H1 (cell line): ENCODE data around the gene SLC35E4. TPM values are rescaled to one million over a fixed set of nuclear protein-coding genes. Genes with fewer than 3 reads are reported as not detected.

Source experiments
- BACH1 ChIP-seq: IDR thresholded peaks from 2 replicates; pipeline ENCODE4 v1.6.1; 2012; ENCODE audit warnings: low read length, improper control_type of control experiment
- CHD7 ChIP-seq: fragments of 300-600 bp; sonication (generic); IDR thresholded peaks from 2 replicates; pipeline ENCODE4 v1.7.1; 2012; ENCODE audit warnings: low read length, moderate library complexity, mild to moderate bottlenecking, inconsistent platforms; ENCODE audit not compliant: insufficient replicate concordance
- GABPA ChIP-seq: IDR thresholded peaks from 2 replicates; pipeline ENCODE4 v1.6.1; 2011; ENCODE audit warnings: mild to moderate bottlenecking, low read length, moderate library complexity, borderline replicate concordance; ENCODE audit not compliant: insufficient read depth
- MAFK ChIP-seq: IDR thresholded peaks from 2 replicates; pipeline ENCODE4 v1.6.1; 2012; ENCODE audit warnings: low read depth, mild to moderate bottlenecking, improper control_type of control experiment, low read length
- SIRT6 ChIP-seq: IDR thresholded peaks from one replicate; pipeline ENCODE4 v1.7.1; 2012; ENCODE audit warnings: low read length, inconsistent platforms
- SP2 ChIP-seq: IDR thresholded peaks from 2 replicates; pipeline ENCODE4 v1.6.1; 2012; ENCODE audit warnings: mild to moderate bottlenecking, low read length, inconsistent platforms
- polyA plus RNA-seq, 7 experiments: library from polyadenylated mRNA; depleted of rRNA in 3 of 7; stranded (reverse) in 5 of 7; unstranded in 2 of 7; fragments of >200 nt in 5 of 7; fragments of 200-250 nt in 2 of 7; gene quantifications; 1 replicate in 5 of 7; 2 replicates in 1 of 7; 4 replicates in 1 of 7; pipeline versions ENCODE4 v1.2.1 to v1.2.3, GENCODE V29; 2011 to 2013; ENCODE audit warnings: missing spikeins in 2 of 7, mixed read lengths in 2 of 7
- total RNA-seq: library from RNA; stranded (reverse); fragmentation: NEBNext Ultra II Directional; extraction: Animal tissue kit (Norgen Biotek cat#: 25700); gene quantifications from 2 replicates; pipeline ENCODE4 v1.2.1, GENCODE V29; 2021

SLC35E4 gene
- total and polyA plus RNA-seq, 2 of the 8 experiments (the other 6 are each of a cell fraction or from before 2014, with no cell fraction given): 5.1 to 5.6 TPM

GRCh38 chr22:30640361-30640760, 4.8 kb downstream of the SLC35E4 start (continued):
- TF ChIP-seq CHD7: no peak
- no peak for TF ChIP-seq SP2
- no peak for TF ChIP-seq BACH1
- no peak for TF ChIP-seq GABPA
- no peak for TF ChIP-seq MAFK
- no peak for TF ChIP-seq SIRT6
- TF ChIP-seq, all 59 proteins: peak for 0
